Posterior vena cava (tissue), 2 donors: ENCODE data around the gene UBE2R2. TPM values are rescaled to one million over a fixed set of nuclear protein-coding genes. Genes with fewer than 3 reads are reported as not detected.
"Not testable (repeated sequence)": the region's sequence is repeated elsewhere in the genome, so short reads cannot be mapped to it uniquely, and the experiment has no call there.

Experiments
- DNase-seq: peaks from one replicate; pipeline ENCODE4 v3.0.0-alpha.2; 2020; ENCODE audit warnings: low spot score
- intact Hi-C, 2 donors: fragments of 100-400 bp; cut with DNase I; formaldehyde crosslinking; loops; one replicate each; pipeline versions ENCODE4 v1.14.1 to v1.14.2; 2022 to 2023
- long read RNA-seq, 2 donors: library from polyadenylated mRNA; unstranded; transcript quantifications; one replicate each; pipeline ENCODE4 v2.0.0, GENCODE V29; 2020 to 2021
- total RNA-seq, 2 donors: library from RNA; stranded (reverse); fragmentation: NEBNext Ultra II Directional; extraction: Animal tissue kit (Norgen Biotek cat#: 25700); gene quantifications; one replicate each; pipeline ENCODE4 v1.2.1, GENCODE V29; 2021
- donor health status: DM: yes; HTN: yes; CAD: no.
- donor health status: DM: yes; HTN: yes; CAD: no.

Gene UBE2R2
- total RNA-seq: 10 to 100 TPM; 33.0 to 37.1 TPM
- long read RNA-seq, donor 1, full-length matches to known transcripts: 24 of 30 reads
- long read RNA-seq, donor 1, partial matches to known transcripts: 1 of 30 reads
- long read RNA-seq, donor 1, other reads (novel, unspliced or antisense): 5 of 30 reads
- long read RNA-seq, donor 2, full-length matches to known transcripts: 33 of 42 reads
- long read RNA-seq, donor 2, partial matches to known transcripts: 4 of 42 reads
- long read RNA-seq, donor 2, other reads (novel, unspliced or antisense): 5 of 42 reads

GRCh38 chr9:33816327-33817252 is at the start of gene UBE2R2:
TSS of gene UBE2R2 (plus strand) at chr9:33817160. CDS start at chr9:33817758, 598 bp downstream.
- intact Hi-C loops: loop anchor here in 1 of 2 donors (2.0 kb wide), 1 partner anchor 38 kb away; no protein-coding TSS in a partner anchor
- peak; percentile 98 for DNase-seq

DNA sequence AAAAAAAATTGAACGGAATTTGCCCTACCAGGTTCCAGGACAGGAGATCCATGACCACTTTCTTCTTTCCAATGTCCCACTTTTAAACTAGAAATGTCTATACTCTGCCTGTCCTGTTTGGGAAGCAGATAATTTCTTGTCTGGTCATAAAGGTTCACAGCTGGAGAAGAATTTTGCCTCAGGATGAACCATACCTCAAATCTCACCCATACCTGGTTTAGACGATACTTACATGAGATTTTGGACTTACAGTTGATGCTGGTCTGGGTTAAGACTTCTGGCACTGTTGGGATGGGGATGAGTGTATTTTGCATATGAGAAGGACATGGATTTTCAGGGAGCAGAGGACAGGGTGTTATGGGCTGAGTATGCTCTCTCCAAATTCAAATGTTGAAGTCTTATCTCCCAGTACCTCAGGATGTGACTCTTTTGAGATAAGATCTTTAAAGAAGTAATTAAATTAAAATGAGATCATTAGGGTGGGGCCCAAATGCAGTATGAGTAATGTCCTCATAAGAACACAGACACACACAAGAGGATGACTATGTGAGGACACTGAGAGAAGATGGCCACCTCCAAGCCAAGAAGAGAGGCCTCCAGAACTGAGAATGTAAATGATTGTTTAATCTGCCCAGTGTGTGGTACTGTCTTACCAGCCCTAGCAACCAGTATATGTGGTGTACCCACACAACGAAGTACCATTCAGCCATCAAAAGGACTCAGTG is 46.6 kb upstream of the UBE2R2 start:
- DNase-seq, intact Hi-C loops: not testable (repeated sequence)

GRCh38 chr9:33773135-33773534 is 43.8 kb upstream of the UBE2R2 start:
- intact Hi-C loops, DNase-seq: not testable (repeated sequence)

DNA sequence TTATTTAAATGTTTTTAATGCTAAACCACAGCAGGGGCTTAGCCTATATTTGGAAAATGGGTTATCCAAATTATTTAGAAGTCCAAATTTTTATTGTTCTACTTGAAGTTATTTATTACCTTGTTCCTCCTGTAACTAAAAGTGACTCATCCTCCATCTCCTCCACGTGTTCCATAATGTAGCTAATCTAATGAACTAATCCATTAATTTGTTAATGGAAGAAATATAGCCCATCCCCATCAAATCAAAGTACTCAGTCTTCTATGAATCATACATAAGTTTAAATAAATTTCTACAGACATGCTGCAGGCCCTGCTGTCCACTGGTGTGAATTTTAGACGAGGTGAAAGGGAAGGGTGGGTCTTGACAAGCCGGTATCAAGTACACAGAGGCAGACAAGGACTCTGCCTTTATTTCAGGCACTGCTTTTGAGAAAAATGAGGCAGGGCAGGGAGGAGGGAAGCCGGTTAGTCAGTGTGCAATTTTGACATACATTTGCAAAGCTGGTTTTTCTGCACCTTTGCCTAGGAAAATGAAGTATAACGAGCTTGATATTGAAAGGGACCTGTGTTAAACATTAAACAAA is 42.8 kb upstream of the UBE2R2 start:
- intact Hi-C loops, DNase-seq: not testable (repeated sequence)

- DNase-seq: no peak
- intact Hi-C loops: no loop called here
Measured at GRCh38 chr9:33776578-33776977, 40.4 kb upstream of the UBE2R2 start.

DNA sequence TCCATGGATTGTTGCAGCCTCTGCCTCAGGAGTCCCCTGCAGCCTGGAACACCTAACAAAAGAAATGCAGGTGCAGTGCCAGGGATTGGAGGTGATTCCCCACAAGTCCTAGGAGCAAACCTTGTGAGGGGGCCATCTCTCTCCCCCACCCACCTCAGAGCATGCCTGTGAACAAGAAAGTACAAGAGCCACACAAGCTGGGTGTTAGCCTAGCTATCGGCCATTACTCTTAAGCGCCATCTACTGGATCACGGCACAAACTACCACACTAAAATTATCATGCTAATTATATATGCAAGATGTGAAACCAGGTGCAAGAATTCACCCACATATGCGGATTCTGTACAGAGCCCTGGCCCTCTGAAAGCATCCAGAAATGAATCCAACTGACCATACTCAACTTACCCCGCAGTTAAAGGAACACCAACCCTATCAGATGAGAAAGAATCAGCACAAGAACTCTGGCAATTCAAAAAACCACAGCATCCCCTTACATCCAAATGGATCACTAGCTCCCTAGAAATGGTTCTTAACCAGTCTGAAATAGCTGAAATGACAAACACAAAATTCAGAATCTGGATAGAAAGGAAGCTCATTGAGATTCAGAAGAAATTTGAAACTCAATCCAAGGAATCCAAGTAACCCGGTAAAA is 38.1 kb upstream of the UBE2R2 start:
- no peak for DNase-seq
- intact Hi-C loops: no loop called here

DNA sequence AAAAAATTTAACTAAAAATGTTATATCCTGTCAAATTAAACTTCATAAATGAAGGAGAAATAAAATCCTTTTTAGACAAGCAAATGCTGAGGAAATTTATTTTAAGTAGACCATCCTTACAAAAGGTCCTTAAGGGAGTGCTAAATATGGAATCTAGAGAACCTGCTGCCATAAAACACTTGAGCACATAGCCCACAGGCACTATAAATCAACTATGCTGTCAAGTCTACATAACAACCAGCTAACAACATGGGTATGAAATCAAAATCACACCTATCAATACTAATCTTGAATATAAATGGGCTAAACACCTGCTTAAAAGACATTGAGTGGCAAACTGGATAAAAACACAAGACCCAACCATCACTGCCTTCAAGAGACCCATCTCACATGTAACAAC is 36.7 kb upstream of the UBE2R2 start:
- intact Hi-C loops: no loop called here
- no peak for DNase-seq

- no peak for DNase-seq
- intact Hi-C loops: no loop called here
Measured at GRCh38 chr9:33781736-33782135, 35.2 kb upstream of the UBE2R2 start.

DNA sequence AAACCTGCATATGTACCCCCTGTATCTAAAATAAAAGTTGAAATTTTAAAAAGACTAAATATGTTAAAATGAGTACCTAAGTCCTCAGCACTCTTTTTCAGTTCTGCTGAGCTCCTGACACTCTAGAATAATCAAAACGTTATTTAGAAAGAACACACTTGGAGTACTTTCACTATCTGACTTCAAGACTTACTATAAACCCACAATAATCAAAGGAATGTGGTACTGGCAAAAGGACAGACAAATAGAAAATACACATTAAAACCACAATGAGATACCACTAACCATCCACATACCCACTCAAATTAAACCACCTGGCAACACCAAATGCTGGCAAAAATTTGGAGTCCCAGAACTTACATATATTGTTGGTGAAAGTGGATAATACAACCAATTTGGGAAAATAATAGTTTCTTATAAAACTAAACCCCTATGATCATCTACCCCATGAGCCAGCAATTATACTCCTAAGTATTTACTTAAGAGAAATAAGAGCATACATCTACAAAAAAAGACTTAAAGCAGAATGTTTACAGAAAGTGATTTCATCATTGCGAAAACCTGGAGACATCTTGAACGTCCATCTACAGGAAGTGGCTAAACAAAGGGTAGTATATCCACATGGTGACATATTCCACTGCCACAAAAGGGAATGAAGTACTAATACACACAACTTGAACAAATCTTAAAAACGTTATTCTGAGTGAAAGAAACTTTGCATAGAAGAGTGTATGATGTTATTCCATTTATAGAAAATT is 34.4 kb upstream of the UBE2R2 start:
- DNase-seq: no peak
- intact Hi-C loops: no loop called here

- intact Hi-C loops: no loop called here
- DNase-seq: no peak
Measured at GRCh38 chr9:33785914-33786313, 31.0 kb upstream of the UBE2R2 start.

- intact Hi-C loops: no loop called here
- DNase-seq: no peak
Measured at GRCh38 chr9:33786681-33787080, 30.3 kb upstream of the UBE2R2 start.

DNA sequence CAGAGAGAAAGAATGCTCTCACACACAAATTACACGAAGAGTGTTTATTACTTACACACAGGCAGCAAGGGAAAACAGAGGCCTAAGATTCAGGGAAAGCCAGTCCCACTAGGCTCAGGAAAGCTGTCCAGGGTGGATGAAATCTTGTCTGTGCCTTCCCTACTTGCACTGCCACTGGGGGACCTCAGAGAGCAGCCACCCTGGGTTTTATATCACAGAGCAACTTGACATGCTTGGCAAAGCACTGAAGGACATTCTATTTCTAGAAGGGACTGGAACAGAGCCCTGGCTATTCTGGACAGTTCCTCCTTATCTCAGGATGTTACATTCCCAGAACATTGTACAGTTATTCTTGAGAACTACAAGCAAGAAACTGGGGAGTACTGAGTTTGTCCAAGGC is 29.1 kb upstream of the UBE2R2 start:
- intact Hi-C loops: no loop called here
- no peak for DNase-seq

- intact Hi-C loops: not testable (repeated sequence)
Measured at GRCh38 chr9:33789429-33789828, 27.5 kb upstream of the UBE2R2 start.

DNA sequence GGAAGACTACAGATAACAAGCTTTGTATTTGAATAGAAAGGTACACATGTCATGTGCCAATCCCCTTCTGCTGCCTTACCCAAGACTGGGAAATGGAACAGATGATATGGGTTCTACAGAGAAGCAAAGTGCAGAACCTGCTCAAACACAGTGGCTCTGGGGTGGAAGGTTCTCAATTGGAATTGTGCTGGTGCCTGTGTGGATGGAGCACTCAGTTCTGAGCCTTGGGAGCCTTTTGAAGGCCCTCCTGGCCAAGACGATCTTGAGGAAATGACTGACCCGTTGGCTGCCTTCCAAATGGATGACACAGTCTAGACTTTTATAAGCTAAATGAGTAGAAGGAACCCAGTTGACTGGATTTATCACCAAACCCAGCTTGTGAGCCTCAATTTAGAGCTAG is 25.8 kb upstream of the UBE2R2 start:
- no peak for DNase-seq
- intact Hi-C loops: no loop called here

More at GRCh38 chr9:33789429-33789828, 27.5 kb upstream of the UBE2R2 start:
- DNase-seq: not testable (repeated sequence)

DNA sequence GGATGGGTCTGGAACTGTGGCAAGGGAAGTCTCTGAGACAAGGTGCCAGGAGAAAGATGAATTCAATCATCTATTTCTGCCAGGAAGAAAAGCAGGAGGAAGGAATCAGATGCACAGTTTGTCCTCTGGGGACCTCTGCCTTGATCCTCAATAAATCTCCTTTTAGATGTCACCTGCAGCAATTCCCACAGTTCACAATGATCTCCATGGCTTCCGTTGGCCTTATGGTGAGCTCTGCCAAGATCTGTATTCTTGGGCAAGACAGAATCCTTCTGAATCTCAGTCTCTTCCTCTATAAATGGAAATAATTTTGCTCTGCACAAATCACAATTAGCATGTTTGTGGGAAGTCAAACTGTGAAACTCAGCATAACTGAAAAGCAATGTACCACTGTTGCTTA is 23.5 kb upstream of the UBE2R2 start:
- intact Hi-C loops, DNase-seq: not testable (repeated sequence)

DNA sequence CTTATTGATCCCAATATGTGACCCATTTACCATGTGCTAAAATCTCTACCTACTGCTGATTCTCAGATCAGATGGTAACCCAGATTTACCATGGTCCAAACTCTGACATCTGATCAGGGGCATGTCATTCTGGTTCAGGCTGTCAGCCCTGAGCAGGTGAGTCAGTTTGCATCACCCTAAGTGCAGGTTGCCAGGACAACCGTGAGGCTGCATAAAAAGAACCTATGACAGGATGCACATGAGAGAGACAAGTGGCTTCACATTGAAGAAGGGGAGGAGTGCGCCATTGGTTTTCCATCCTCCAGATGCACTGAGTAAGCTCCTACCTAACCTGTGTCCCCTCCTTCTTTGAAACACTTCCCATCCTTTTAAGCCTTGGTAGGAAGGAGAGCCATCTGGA is 22.4 kb upstream of the UBE2R2 start:
- DNase-seq: no peak
- intact Hi-C loops: no loop called here

- no peak for DNase-seq
- intact Hi-C loops: no loop called here
Measured at GRCh38 chr9:33795281-33795680, 21.7 kb upstream of the UBE2R2 start, which contains the start of gene PRSS3. TSS of gene PRSS3 (plus strand) at chr9:33795561. CDS start at chr9:33795574, 13 bp downstream.

DNA sequence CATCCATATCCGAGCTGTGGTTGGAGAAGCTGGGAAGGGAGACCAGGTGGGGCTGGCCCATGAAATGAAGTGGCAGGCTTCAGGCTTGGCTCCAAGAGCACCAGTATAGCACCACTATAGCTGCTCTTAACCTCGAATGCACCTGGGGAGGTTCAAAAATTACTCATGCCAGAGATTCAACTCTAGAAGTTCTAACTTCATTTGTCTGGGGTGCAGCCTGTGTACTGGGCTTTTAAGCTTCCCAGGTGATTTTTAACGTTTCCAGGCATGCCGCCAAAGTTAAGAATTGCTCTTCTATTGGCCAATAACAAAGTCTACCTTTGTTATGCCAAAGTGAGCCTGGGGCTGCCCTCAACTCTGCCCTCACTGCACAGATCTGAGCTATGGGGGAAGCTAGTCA is 21.1 kb upstream of the UBE2R2 start:
- intact Hi-C loops: no loop called here
- no peak for DNase-seq
